Activated T-helper 2 cell treated with anti-CD3 and anti-CD28 coated beads, Interferon-gamma antibody, Interleukin-2, Interleukin-4, amounts not matched to agents 10 μg/mL and 5 μg/mL and 100 μg/mL, durations not matched to agents 14 hours and 24 hours and 36 hours (primary cell): Measurements from ENCODE around the gene RIMBP2. TPM values are rescaled to one million over a fixed set of nuclear protein-coding genes. Genes with fewer than 3 reads are reported as not detected.
"Not testable (repeated sequence)": the region's sequence is repeated elsewhere in the genome, so short reads cannot be mapped to it uniquely, and the experiment has no call there.

Experiments
- DNase-seq: peaks from one replicate; pipeline ENCODE4 v3.0.0; 2021; ENCODE audit warnings: low spot score
- H3K27ac Mint-ChIP-seq: one replicate; pipeline ENCODE4 v1.8.0; 2021; ENCODE audit warnings: mixed read lengths
- H3K27me3 Mint-ChIP-seq: one replicate; pipeline ENCODE4 v1.8.0; 2021; ENCODE audit warnings: low read depth, mixed read lengths
- H3K36me3 Mint-ChIP-seq: one replicate; pipeline ENCODE4 v1.8.0; 2021; ENCODE audit warnings: low read depth, mixed read lengths
- H3K4me1 Mint-ChIP-seq: one replicate; pipeline ENCODE4 v1.8.0; 2021; ENCODE audit warnings: low read depth, mixed read lengths
- H3K4me3 Mint-ChIP-seq: one replicate; pipeline ENCODE4 v1.8.0; 2021; ENCODE audit warnings: low read depth, mild to moderate bottlenecking, moderate library complexity, mixed read lengths
- H3K9me3 Mint-ChIP-seq: one replicate; pipeline ENCODE4 v1.8.0; 2021; ENCODE audit warnings: mixed read lengths
- intact Hi-C: fragments of 100-400 bp; cut with micrococcal nuclease; formaldehyde crosslinking; loops from one replicate; pipeline ENCODE4 v1.15.1; 2023
- total RNA-seq: library from RNA; stranded (reverse); gene quantifications from 2 replicates; pipeline ENCODE4 v1.2.3, GENCODE V29; 2022

RIMBP2 gene
- total RNA-seq, 1 donor from 2014 or later: not detected

DNA sequence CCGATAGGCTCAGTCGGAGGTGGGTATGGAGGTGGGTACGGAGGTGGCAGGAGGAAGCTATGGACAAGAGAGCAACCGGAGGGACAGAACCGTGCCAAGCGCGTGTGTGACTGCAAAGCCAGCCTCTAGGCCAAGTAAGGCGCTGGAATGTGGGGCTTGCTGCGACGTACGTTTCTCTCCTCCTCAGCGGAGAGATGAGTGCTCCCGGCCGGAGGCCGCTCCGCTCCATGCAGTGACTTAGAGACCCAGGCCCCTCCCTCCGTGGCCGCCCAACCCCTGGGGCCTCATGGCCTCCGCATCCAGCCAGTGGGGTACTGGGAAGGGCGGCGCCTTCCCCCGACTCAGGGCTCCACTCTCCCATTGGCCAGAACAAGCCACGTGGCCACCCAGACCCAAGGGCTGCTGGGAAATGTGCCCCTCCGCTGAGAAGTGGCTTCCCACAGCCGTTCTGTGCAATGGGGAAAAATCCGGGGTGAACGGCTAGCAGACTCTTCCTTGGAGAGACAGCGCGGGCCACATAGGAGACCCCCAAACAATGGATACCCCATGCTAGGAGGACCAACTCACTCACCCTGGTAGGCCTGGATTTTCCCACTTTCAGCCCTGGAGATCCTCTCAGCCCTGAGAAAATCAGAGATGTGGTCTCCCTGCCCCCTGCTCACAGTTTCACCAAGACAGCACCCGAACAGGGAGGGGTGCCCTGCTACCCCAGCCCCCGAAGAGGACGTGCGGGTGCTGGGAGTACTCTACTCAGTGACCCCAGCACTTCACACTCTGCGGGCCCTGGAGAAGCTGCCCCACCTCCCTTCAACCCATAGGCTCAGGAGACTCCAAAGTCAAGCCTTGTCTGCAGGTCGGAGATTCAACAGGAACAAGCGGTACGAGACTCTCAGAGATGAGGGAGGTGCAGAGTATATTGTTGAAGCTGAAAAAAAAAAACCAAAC lies 66.7 kb downstream of the RIMBP2 start:
- Mint-ChIP-seq H3K27me3 (no peaks in the 10 kb centered on the region), H3K27ac (no peak overlapping the region), H3K4me3 (no peak overlapping the region), H3K4me1 (no peaks in the 10 kb centered on the region), H3K9me3 (no peaks in the 10 kb centered on the region), H3K36me3 (no peaks in the 10 kb centered on the region)
- intact Hi-C loops: no loop called here
- no peak for DNase-seq

DNA sequence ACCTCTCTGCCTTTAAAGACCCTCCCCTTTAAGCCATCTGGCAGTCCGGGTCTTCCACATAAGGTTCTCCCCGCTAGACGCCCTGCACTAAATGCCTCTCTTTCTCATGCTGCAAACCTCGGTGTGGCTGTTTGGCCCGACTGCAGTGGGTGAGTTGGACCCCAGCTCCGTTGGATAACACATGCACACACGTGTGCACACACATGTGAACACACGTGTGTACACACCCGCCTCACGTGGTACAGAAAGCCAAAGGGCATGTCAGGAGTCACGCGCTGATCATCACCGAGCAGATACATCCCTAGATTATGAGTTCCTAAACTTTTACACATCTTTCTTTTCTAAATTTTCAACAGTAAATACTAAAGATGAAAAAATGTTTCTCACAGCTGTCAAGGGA lies 68.3 kb downstream of the RIMBP2 start:
- no peaks in the 10 kb centered on the region for H3K9me3 Mint-ChIP-seq
- H3K4me1 Mint-ChIP-seq: no peaks in the 10 kb centered on the region
- no peaks in the 10 kb centered on the region for H3K27me3 Mint-ChIP-seq
- no peaks in the 10 kb centered on the region for H3K36me3 Mint-ChIP-seq
- DNase-seq: no peak
- no peak overlapping the region for H3K27ac Mint-ChIP-seq
- no peak overlapping the region for H3K4me3 Mint-ChIP-seq
- intact Hi-C loops: no loop called here

GRCh38 chr12:130646716-130647370 lies 69.3 kb downstream of the RIMBP2 start:
- H3K4me3 Mint-ChIP-seq: no peak overlapping the region
- no peaks in the 10 kb centered on the region for H3K36me3 Mint-ChIP-seq
- no peak overlapping the region for H3K27ac Mint-ChIP-seq
- H3K27me3 Mint-ChIP-seq: no peaks in the 10 kb centered on the region
- DNase-seq: no peak
- H3K9me3 Mint-ChIP-seq: no peaks in the 10 kb centered on the region
- intact Hi-C loops: no loop called here
- no peaks in the 10 kb centered on the region for H3K4me1 Mint-ChIP-seq

DNA sequence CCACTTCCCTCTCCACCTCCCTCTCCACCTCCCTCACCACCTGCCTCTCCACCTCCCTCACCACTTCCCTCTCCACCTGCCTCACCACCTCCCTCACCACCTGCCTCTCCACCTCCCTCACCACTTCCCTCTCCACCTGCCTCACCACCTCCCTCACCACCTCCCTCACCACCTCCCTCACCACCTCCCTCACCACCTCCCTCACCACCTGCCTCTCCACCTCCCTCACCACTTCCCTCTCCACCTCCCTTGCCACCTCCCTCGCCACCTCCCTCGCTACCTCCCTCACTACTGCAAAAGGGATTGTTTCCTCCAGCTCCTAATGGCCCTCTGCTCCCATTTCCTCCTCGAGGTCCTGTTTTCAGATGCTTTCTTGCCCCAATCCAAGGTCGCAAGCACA lies 69.9 kb downstream of the RIMBP2 start:
- DNase-seq, H3K4me3 Mint-ChIP-seq, intact Hi-C loops, H3K4me1 Mint-ChIP-seq, H3K27me3 Mint-ChIP-seq, H3K36me3 Mint-ChIP-seq, H3K27ac Mint-ChIP-seq, H3K9me3 Mint-ChIP-seq: not testable (repeated sequence)

DNA sequence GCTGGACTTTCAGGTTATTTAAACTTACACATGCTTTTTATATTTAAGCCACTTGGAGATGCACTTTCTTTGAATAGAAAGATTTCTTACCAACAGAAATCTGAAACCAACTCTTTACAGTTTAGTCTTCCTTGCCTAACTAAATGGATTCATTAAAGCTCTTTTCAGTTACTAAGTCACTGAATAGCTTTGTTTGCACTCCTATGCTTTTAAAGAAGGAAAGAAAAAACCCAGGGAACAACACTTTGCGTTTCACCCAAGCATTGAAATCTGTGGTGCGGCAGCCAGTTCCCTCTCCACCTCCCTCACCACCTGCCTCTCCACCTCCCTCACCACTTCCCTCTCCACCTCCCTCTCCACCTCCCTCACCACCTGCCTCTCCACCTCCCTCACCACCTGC lies 70.3 kb downstream of the RIMBP2 start:
- no peak overlapping the region for H3K27ac Mint-ChIP-seq
- no peaks in the 10 kb centered on the region for H3K36me3 Mint-ChIP-seq
- intact Hi-C loops: no loop called here
- no peaks in the 10 kb centered on the region for H3K27me3 Mint-ChIP-seq
- H3K4me1 Mint-ChIP-seq: no peaks in the 10 kb centered on the region
- no peak overlapping the region for H3K4me3 Mint-ChIP-seq
- no peaks in the 10 kb centered on the region for H3K9me3 Mint-ChIP-seq
- DNase-seq: no peak

DNA sequence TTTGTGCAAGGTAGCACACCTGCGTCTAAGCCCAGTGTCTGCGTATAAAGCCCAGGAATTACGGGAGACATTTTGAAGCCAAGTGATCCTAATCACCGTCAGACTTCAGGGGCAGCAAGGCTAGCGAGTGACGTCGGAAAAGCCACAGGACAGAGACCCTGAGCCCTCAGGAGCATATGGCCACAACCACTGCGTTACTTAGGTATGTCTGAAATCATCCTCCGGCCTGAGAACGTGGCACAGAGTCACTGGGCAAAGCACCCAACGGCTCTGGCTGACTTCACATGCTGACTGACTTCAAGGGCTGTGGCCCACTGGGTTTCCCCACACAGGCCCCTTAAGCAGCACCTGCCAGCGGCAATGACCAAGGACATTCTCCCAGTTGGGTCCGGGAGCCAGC lies 71.5 kb downstream of the RIMBP2 start:
- H3K27ac Mint-ChIP-seq: no peak overlapping the region
- H3K4me1 Mint-ChIP-seq: no peaks in the 10 kb centered on the region
- H3K9me3 Mint-ChIP-seq: no peaks in the 10 kb centered on the region

DNA sequence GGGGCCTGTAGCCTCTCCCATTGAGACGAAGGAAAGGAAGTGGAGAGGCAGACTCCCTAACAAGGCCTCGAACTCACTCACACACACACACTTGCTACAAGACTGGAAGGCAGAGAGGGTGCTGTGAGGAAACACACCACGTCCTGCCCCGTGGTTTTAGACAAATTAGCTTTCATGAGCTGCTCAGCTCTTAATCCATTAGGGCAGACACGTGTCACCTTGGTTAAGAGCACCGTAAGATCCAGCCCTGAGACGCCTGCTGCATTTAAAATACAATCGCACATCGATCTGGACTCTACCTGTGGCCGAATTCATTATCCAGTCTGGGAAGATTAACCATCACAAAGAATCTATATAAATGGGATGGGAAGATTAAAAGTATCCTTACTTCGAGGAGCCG lies 72.0 kb downstream of the RIMBP2 start:
- H3K4me3 Mint-ChIP-seq: no peak overlapping the region
- no peaks in the 10 kb centered on the region for H3K4me1 Mint-ChIP-seq
- intact Hi-C loops: no loop called here
- H3K9me3 Mint-ChIP-seq: no peaks in the 10 kb centered on the region
- H3K27ac Mint-ChIP-seq: no peak overlapping the region
- no peaks in the 10 kb centered on the region for H3K27me3 Mint-ChIP-seq
- no peak for DNase-seq
- H3K36me3 Mint-ChIP-seq: no peaks in the 10 kb centered on the region

More for the DNA sequence above, 71.5 kb downstream of the RIMBP2 start:
- Mint-ChIP-seq H3K36me3 (no peaks in the 10 kb centered on the region), H3K4me3 (no peak overlapping the region), H3K27me3 (no peaks in the 10 kb centered on the region)
- no peak for DNase-seq
- intact Hi-C loops: no loop called here

DNA sequence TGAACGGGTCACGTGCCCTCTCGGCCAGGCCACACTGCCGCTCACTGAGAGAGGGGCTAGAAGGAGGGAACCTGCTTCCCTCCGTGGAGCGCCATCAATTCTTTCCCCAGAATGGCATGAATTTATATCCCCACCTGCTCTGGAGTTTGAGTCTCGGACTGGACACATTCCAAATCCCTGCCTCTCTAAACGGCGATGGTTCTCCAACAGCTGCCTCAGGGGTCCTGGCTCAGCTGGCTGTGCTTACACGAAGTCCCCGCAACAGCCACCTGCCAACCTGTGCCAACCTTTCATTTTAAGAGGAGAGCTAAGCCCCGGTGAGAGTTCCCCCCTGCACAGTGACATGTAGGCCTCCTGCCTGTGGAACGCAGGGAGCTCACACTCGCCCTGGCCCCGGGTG lies 73.2 kb downstream of the RIMBP2 start:
- Mint-ChIP-seq H3K27ac (no peak overlapping the region), H3K27me3 (no peaks in the 10 kb centered on the region), H3K36me3 (no peaks in the 10 kb centered on the region), H3K9me3 (no peaks in the 10 kb centered on the region), H3K4me3 (no peak overlapping the region), H3K4me1 (no peaks in the 10 kb centered on the region)
- no peak for DNase-seq
- intact Hi-C loops: no loop called here

DNA sequence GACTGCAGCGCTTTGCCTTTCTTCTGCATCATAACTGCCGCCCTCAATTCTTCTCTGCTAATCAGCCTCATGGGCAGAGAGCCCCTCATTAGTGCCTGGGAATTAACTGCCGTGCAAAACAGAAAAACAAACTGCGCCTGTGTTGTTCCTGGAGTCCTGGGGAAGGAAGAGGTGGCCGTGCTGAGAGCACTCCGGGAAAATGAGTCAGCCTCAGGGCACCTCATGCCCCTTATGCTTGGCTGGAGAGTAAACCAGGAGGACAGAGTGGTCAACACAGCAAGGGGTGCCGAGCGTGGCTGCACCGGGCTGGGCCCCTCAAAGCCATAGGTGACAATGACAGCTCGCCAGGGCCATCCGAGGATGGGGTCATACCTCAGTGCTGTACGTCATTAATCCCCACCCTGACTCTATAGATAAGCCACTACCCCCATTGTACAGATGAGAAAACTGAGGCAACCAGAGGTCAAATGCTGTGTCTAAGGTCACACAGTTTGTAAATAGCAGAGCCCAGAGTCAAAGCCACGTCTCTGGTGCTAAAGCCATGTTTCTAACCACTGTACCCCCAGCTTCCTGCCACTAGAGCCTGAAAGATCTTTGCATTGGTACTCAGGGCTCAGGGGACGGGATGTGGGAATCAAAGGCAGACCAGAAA lies 74.4 kb downstream of the RIMBP2 start:
- no peaks in the 10 kb centered on the region for H3K27me3 Mint-ChIP-seq
- H3K36me3 Mint-ChIP-seq: no peaks in the 10 kb centered on the region
- no peaks in the 10 kb centered on the region for H3K4me1 Mint-ChIP-seq

GRCh38 chr12:130640901-130641300 lies 75.2 kb downstream of the RIMBP2 start:
- Mint-ChIP-seq H3K4me3 (no peak overlapping the region), H3K4me1 (no peaks in the 10 kb centered on the region), H3K9me3 (no peaks in the 10 kb centered on the region), H3K36me3 (no peaks in the 10 kb centered on the region), H3K27me3 (no peaks in the 10 kb centered on the region), H3K27ac (no peak overlapping the region)
- intact Hi-C loops: no loop called here
- no peak for DNase-seq

More for the DNA sequence above, 74.4 kb downstream of the RIMBP2 start:
- Mint-ChIP-seq H3K9me3 (no peaks in the 10 kb centered on the region), H3K27ac (no peak overlapping the region), H3K4me3 (no peak overlapping the region)
- no peak for DNase-seq
- intact Hi-C loops: no loop called here

GRCh38 chr12:130640496-130640895 lies 75.6 kb downstream of the RIMBP2 start:
- Mint-ChIP-seq H3K27me3 (no peaks in the 10 kb centered on the region), H3K27ac (no peak overlapping the region), H3K9me3 (no peaks in the 10 kb centered on the region), H3K4me1 (no peaks in the 10 kb centered on the region), H3K4me3 (no peak overlapping the region), H3K36me3 (no peaks in the 10 kb centered on the region)
- intact Hi-C loops: no loop called here
- no peak for DNase-seq

DNA sequence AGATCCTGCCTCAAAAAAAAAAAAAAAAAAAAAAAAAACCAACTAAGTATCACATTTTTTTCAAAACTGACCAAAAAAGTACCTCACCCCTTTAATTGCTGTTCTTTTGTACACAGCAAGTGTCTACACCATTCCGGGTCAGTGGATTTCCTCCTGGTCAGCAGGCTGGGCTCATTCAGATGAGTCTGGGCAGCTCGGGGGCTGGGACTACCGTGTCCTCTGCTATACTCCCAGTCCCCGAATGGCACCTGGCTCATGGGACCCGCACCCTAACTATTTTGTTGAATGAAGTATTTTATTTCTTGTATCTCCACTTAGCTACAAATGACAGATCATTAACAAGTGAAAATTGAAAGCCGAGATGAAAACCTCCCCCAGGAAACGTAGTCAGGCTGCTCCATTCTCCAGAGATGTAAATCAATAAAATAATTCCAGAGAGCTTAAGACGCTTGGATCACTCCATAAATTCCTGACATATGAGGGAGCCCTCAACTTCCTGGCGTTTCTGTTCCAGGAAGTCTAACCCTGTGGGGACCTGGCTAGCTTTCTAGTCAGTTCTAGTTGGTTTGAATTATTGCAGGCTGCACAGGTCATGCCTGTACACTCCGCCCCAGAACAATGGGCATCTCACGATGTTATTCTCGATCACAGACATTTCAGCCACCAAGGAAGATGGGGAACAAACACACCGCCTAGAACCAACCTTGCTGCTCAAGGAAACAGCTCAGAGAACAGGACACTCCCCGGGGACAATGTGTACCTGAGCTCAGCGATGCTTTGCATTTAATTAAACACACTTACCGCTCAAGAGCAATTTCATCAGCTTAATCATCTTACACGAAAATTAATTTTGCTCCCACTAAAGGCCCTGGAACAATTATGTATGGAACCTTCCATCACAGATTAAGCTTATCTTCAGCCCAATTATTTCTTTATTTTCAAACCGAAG lies 76.3 kb downstream of the RIMBP2 start:
- Mint-ChIP-seq H3K36me3 (no peaks in the 10 kb centered on the region), H3K27ac (no peak overlapping the region), H3K4me3 (no peak overlapping the region), H3K9me3 (no peaks in the 10 kb centered on the region), H3K4me1 (no peaks in the 10 kb centered on the region), H3K27me3 (no peaks in the 10 kb centered on the region)
- intact Hi-C loops: no loop called here
- DNase-seq: no peak
